Measurements from ENCODE around the gene BLOC1S5.

Gene BLOC1S5

DNA sequence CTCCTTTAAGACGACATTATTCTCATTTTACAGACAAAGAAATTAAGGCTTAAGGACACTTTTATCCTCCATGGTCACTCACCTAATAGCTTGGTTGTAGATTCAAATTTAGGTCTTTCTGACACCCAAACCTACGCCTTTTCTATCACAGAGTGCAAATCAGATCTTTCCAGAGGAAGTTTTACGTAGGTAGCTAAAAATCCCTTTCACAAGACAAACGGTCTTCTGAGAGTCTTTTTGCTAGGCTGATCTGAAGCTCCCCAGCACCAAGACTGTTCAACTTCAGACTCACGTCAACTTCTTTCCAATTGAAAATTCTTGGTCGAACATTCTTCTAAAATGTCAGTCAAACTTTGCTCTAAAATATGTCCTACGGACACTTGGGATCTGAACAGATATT is 46.5 kb downstream of the BLOC1S5 start:
- H3K9me3 ChIP-seq (ENCODE audit: low read length): no peaks in the 10 kb centered on the region
- H2AFZ ChIP-seq (ENCODE audit: low read depth, low read length): no peak overlapping the region
- peaks cover 11% of the 10 kb centered on the region for H3K36me3 ChIP-seq (ENCODE audit: insufficient read depth, low read length)
- no peaks in the 10 kb centered on the region for H3K27me3 ChIP-seq (ENCODE audit: insufficient read depth, low read length)
- H3K4me1 ChIP-seq (ENCODE audit: insufficient read depth, low read length): no peaks in the 10 kb centered on the region
- H3K4me3 ChIP-seq (ENCODE audit: low read length): no peak overlapping the region

DNA sequence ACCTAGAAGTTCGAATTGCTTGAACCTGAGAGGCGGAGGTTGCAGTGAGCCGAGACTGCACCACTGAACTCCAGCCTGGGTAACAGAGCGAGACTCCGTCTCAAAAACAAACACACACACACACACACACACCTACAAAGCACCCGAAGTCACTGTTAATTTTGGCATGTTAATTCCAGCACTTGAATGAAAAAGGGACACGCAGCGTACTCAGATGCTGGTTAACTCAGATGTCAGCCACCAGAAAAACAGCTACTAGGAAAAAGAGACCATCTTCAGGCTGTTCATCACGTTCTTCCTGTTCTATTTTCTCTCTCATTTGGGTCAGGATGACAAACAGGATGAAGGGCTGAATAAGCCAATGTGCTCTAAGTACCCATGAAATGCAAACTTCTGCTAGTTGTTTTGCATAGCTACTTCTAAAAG is 46.9 kb downstream of the BLOC1S5 start:
- H3K4me1 ChIP-seq (ENCODE audit: insufficient read depth, low read length): no peaks in the 10 kb centered on the region
- H3K9me3 ChIP-seq (ENCODE audit: low read length): no peaks in the 10 kb centered on the region
- no peak overlapping the region for H3K4me3 ChIP-seq (ENCODE audit: low read length)
- peaks cover 11% of the 10 kb centered on the region for H3K36me3 ChIP-seq (ENCODE audit: insufficient read depth, low read length)
- no peaks in the 10 kb centered on the region for H3K27me3 ChIP-seq (ENCODE audit: insufficient read depth, low read length)
- H2AFZ ChIP-seq (ENCODE audit: low read depth, low read length): no peak overlapping the region

DNA sequence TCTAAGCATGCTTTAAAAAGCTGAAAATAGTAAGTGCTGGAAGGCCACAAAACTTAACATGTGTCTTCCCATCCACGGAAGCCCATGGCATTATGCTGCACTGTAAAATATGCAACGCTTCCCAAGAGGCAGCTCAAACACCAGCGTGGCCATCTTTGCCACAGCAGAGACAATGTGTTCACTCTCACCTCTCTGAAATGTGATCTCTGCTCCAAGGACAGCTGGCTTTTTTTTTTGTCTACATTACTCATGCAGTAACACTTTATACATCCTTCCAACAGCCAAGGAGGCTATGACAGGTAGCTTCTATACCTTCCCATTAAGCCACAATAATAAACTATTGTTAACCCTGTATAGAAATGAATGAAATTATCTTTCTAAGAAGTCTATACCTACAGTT is 49.2 kb downstream of the BLOC1S5 start:
- no peaks in the 10 kb centered on the region for H3K9me3 ChIP-seq (ENCODE audit: low read length)
- no peaks in the 10 kb centered on the region for H3K4me1 ChIP-seq (ENCODE audit: insufficient read depth, low read length)
- H3K27me3 ChIP-seq (ENCODE audit: insufficient read depth, low read length): no peaks in the 10 kb centered on the region
- H3K4me3 ChIP-seq (ENCODE audit: low read length): no peak overlapping the region
- no peak overlapping the region for H2AFZ ChIP-seq (ENCODE audit: low read depth, low read length)
- peaks cover 11% of the 10 kb centered on the region for H3K36me3 ChIP-seq (ENCODE audit: insufficient read depth, low read length)

DNA sequence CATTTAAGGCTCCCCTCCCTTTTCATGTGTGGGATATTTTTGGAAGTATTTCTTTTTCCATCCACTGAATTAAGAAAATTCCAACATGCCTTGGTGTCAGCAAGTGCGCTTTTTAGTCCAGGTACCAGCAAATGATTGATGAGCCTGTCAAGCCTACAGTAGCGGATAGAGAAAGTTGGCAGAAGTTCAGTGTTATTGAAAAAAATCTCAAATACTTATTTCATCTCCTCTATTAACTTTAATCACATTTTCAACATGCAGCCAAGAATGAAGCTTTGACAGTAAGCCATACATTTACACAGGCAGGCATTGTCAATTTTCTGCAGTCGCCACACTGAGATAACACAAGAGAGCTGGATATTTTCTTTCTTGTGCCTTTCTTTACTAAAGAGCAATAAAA is 50.4 kb downstream of the BLOC1S5 start:
- Histone ChIP-seq H2AFZ (ENCODE audit: low read depth, low read length) (no peak overlapping the region), H3K4me3 (ENCODE audit: low read length) (no peak overlapping the region), H3K9me3 (ENCODE audit: low read length) (no peaks in the 10 kb centered on the region), H3K27me3 (ENCODE audit: insufficient read depth, low read length) (no peaks in the 10 kb centered on the region), H3K36me3 (ENCODE audit: insufficient read depth, low read length) (peaks cover 11% of the 10 kb centered on the region), H3K4me1 (ENCODE audit: insufficient read depth, low read length) (no peaks in the 10 kb centered on the region)

DNA sequence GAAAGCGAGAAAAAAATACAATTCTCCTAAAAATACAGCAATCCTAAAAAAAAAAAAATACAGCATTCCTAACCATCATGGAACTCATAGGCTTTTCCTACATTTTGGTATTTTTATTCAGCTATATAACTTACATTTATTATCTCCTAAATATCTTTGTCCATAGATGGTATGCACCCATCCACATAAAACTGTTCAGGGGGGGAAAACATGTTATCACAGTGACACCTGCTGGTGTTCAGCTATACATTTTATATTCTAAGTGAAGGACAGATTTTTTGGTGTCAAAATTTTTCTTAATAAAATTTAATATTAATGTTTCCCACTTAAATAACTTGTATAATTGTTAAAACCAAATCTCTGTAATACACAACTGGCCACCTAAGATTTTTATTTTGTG is 58.0 kb downstream of the BLOC1S5 start:
- no peaks in the 10 kb centered on the region for H3K9me3 ChIP-seq (ENCODE audit: low read length)
- H3K4me3 ChIP-seq (ENCODE audit: low read length): no peak overlapping the region
- no peak overlapping the region for H2AFZ ChIP-seq (ENCODE audit: low read depth, low read length)
- no peaks in the 10 kb centered on the region for H3K27me3 ChIP-seq (ENCODE audit: insufficient read depth, low read length)
- no peaks in the 10 kb centered on the region for H3K4me1 ChIP-seq (ENCODE audit: insufficient read depth, low read length)
- no peaks in the 10 kb centered on the region for H3K36me3 ChIP-seq (ENCODE audit: insufficient read depth, low read length)

DNA sequence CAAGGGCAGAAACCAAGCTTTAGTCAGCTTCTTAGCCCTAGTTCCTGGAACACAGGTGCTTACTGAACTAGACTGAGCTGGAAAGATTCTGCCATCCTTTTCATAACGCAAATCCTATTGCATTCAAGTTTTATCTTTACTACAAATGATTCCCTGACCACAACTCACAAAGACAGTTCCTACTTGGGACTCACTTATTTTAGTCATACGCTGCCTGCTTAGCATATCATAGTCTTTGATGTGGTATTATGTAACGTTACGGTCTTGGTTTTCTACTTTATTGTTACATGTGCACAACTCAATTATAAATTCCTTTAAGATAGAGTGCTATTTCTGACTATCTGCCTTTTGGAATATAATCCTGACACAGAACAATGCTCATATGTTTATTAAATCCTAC is 59.1 kb downstream of the BLOC1S5 start:
- Histone ChIP-seq H2AFZ (ENCODE audit: low read depth, low read length) (no peak overlapping the region), H3K4me1 (ENCODE audit: insufficient read depth, low read length) (no peaks in the 10 kb centered on the region), H3K4me3 (ENCODE audit: low read length) (no peak overlapping the region), H3K9me3 (ENCODE audit: low read length) (no peaks in the 10 kb centered on the region), H3K36me3 (ENCODE audit: insufficient read depth, low read length) (no peaks in the 10 kb centered on the region), H3K27me3 (ENCODE audit: insufficient read depth, low read length) (no peaks in the 10 kb centered on the region)

DNA sequence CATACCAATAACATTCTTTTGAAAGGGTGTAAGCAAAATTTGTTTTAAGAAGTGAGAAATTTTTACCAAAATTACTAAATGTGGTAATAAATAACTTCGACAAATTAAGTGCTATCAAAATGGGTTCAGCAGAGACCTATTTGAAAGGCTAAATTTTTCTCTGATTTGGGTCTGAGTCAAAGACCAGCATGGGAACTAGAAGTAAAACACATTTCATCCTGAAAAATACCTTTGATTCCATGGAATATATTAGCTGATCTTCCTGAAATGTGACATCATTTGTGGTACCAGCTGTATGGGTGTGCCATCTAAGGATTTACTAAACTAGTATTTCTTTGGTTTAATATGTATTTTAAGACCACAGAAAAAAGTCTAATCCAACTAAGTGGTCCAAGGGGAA is 63.6 kb downstream of the BLOC1S5 start:
- Histone ChIP-seq H3K36me3 (ENCODE audit: insufficient read depth, low read length) (no peaks in the 10 kb centered on the region), H3K4me3 (ENCODE audit: low read length) (no peak overlapping the region), H3K4me1 (ENCODE audit: insufficient read depth, low read length) (no peaks in the 10 kb centered on the region), H3K27me3 (ENCODE audit: insufficient read depth, low read length) (no peaks in the 10 kb centered on the region), H2AFZ (ENCODE audit: low read depth, low read length) (no peak overlapping the region), H3K9me3 (ENCODE audit: low read length) (no peaks in the 10 kb centered on the region)

DNA sequence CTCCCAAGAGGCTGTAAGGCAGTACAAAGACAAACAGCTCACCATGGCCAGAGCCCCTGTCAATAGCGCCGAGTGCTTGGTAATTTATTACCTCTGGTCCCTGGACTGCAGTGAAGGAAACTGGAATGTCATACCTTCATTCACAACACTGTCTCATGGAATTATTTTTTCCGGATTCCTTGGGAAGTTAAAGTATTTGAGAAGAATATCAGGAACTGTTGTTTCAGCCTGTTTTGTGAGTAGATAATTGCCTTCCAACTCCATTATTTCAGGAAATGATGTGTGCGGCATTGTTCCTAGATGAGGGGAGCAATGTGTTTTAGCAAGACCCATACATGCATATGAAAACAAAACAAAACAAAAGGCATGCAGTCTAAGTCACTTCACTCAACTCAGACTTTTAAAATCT is 64.0 kb downstream of the BLOC1S5 start:
- H3K4me3 ChIP-seq (ENCODE audit: low read length): no peak overlapping the region
- H3K9me3 ChIP-seq (ENCODE audit: low read length): no peaks in the 10 kb centered on the region
- H3K4me1 ChIP-seq (ENCODE audit: insufficient read depth, low read length): no peaks in the 10 kb centered on the region
- no peaks in the 10 kb centered on the region for H3K27me3 ChIP-seq (ENCODE audit: insufficient read depth, low read length)
- H3K36me3 ChIP-seq (ENCODE audit: insufficient read depth, low read length): no peaks in the 10 kb centered on the region
- H2AFZ ChIP-seq (ENCODE audit: low read depth, low read length): no peak overlapping the region

DNA sequence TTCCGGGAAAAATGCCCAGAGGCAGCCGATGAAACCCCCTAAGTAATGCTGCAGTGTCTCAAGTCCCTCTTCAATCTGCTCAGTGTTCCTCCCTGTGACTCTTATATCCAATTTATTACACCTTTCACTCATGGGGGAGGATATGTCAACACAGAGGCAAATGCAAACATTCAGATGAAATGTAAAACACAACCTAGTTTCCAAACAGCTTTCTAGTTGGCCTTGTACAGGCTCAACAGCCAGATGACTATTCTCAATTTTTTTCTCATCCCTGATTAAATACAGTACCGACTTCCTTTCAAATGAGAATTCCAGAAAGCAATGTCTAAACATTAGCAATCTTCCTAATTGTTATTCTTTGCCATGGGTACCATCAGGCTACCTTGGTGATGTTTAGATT is 65.0 kb downstream of the BLOC1S5 start:
- Histone ChIP-seq H3K9me3 (ENCODE audit: low read length) (no peaks in the 10 kb centered on the region), H3K27me3 (ENCODE audit: insufficient read depth, low read length) (no peaks in the 10 kb centered on the region), H3K4me1 (ENCODE audit: insufficient read depth, low read length) (no peaks in the 10 kb centered on the region), H3K36me3 (ENCODE audit: insufficient read depth, low read length) (no peaks in the 10 kb centered on the region), H3K4me3 (ENCODE audit: low read length) (no peak overlapping the region), H2AFZ (ENCODE audit: low read depth, low read length) (no peak overlapping the region)

DNA sequence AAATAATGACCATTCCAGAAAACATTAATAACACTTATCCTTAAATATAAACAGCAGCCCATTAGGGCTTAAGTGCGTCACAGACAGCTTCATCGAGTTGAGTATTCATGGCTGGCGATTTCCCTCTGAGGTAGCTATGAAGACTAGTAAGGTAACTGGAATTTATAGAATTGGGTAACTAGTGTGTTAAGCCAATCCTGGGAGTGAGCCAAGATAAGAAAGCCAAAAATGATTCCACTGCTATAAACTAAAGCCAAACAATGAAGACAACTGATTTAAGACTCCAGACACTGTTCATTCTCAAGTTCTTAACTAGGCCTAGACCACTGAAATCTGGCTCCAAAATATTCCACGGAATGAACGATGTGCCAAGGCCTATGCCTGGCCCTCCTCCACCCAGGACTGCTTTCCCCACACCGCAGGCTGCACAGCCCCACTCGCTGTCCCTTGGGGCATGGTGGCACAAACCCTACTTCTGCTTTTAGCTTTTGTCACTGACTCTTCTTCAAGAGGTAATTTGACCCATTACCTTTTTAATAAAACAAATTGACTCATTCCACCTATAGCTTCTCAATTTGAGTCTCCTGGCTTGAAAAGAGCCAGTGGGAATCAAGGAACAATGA is 66.0 kb downstream of the BLOC1S5 start:
- Histone ChIP-seq H3K4me1 (ENCODE audit: insufficient read depth, low read length) (no peaks in the 10 kb centered on the region), H2AFZ (ENCODE audit: low read depth, low read length) (no peak overlapping the region), H3K36me3 (ENCODE audit: insufficient read depth, low read length) (no peaks in the 10 kb centered on the region), H3K9me3 (ENCODE audit: low read length) (peaks cover 2% of the 10 kb centered on the region), H3K4me3 (ENCODE audit: low read length) (no peak overlapping the region), H3K27me3 (ENCODE audit: insufficient read depth, low read length) (no peaks in the 10 kb centered on the region)

DNA sequence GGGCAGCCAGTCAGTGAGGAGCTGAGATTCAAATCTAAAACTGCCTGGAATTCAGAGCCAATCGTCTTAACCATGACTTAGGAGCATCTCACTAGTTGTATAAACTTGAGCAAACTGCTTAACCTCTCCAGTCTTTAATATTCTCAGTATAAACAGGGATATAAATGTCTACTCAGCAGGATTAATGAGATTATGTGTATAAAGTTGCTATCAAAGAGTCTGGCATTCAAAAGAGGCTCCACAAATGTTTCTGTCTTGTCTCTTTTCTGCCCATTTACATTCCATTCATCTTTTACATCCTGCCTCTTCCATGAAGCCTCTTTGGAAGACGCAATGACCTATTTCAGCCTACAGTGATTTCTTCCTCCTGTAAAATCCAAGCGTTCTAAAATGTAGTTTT is 66.9 kb downstream of the BLOC1S5 start:
- Histone ChIP-seq H3K9me3 (ENCODE audit: low read length) (peaks cover 2% of the 10 kb centered on the region), H3K36me3 (ENCODE audit: insufficient read depth, low read length) (no peaks in the 10 kb centered on the region), H2AFZ (ENCODE audit: low read depth, low read length) (no peak overlapping the region), H3K4me1 (ENCODE audit: insufficient read depth, low read length) (no peaks in the 10 kb centered on the region), H3K4me3 (ENCODE audit: low read length) (no peak overlapping the region), H3K27me3 (ENCODE audit: insufficient read depth, low read length) (no peaks in the 10 kb centered on the region)

DNA sequence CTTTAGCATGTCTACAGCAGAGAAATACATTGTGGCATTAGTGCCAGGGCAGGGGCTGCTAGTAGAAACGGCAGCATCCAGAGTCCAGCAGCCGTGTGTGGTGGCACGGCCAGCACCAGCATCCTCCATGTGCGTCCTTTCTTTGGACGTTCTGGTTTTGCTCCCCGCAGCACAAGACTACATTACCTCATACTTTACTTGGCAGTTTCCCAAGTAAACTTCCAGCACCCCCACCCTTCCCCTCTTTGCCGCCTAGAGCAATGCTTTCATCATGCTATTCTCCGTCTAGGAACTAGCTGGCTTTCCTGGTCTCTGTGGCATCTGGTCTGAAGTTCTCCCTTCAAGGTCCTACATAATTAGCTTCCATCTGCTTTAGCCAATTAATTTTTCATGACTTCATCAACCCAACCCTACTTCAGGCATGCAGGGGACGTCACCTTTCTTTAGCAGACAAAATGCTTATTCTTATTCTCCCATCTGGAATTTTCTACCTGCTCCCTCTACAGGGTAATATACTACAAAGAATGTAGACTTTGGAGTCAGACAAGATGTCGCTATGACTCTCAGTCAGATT is 67.6 kb downstream of the BLOC1S5 start:
- H3K4me3 ChIP-seq (ENCODE audit: low read length): no peak overlapping the region
- H2AFZ ChIP-seq (ENCODE audit: low read depth, low read length): no peak overlapping the region
- H3K4me1 ChIP-seq (ENCODE audit: insufficient read depth, low read length): no peaks in the 10 kb centered on the region
- no peaks in the 10 kb centered on the region for H3K36me3 ChIP-seq (ENCODE audit: insufficient read depth, low read length)
- peaks cover 2% of the 10 kb centered on the region for H3K9me3 ChIP-seq (ENCODE audit: low read length)
- no peaks in the 10 kb centered on the region for H3K27me3 ChIP-seq (ENCODE audit: insufficient read depth, low read length)

DNA sequence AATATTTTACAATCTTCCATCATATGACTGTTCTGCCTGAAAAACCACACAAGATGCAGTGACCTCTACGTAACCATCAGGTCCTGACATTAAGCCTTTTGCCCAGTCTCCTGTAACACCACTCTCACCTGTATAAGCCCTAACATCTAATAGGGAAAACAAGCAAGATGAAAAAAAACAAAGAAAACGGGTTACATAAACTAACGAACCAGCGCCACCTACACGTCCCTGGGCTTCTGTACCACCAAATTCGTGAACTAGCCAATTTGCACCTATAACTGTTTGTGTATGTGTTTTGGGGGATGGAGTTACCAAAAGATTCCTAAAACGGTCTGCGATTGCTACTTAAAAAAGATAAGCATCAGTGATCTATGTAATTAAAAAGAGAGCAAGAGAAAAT is 70.2 kb downstream of the BLOC1S5 start:
- H2AFZ ChIP-seq (ENCODE audit: low read depth, low read length): no peak overlapping the region
- H3K4me1 ChIP-seq (ENCODE audit: insufficient read depth, low read length): no peaks in the 10 kb centered on the region
- peaks cover 2% of the 10 kb centered on the region for H3K9me3 ChIP-seq (ENCODE audit: low read length)
- H3K27me3 ChIP-seq (ENCODE audit: insufficient read depth, low read length): no peaks in the 10 kb centered on the region
- H3K36me3 ChIP-seq (ENCODE audit: insufficient read depth, low read length): no peaks in the 10 kb centered on the region
- no peak overlapping the region for H3K4me3 ChIP-seq (ENCODE audit: low read length)

DNA sequence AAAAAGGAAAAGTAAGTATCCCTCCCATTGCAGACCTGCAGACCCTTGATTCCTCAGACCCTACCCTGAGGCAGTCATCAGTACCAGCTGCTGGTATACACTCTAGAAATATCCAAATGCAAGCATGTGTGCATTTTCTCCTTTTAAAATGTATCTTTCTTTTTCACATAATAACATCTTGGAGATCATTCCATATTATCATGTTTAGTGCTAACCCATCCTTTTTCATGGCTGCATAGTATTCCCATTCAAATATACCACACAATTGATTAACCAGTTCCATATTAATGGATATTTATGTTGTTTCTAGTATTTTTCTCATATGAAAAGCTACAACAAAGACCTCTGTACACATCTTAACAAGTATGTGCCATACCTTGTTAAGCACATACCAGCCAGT is 70.8 kb downstream of the BLOC1S5 start:
- Histone ChIP-seq H3K4me1 (ENCODE audit: insufficient read depth, low read length) (no peaks in the 10 kb centered on the region), H2AFZ (ENCODE audit: low read depth, low read length) (no peak overlapping the region), H3K9me3 (ENCODE audit: low read length) (peaks cover 2% of the 10 kb centered on the region), H3K27me3 (ENCODE audit: insufficient read depth, low read length) (no peaks in the 10 kb centered on the region), H3K4me3 (ENCODE audit: low read length) (no peak overlapping the region), H3K36me3 (ENCODE audit: insufficient read depth, low read length) (no peaks in the 10 kb centered on the region)

All from neuron (in vitro differentiated cells).